ENCODE results near the gene C11orf97.

C11orf97 gene

DNA sequence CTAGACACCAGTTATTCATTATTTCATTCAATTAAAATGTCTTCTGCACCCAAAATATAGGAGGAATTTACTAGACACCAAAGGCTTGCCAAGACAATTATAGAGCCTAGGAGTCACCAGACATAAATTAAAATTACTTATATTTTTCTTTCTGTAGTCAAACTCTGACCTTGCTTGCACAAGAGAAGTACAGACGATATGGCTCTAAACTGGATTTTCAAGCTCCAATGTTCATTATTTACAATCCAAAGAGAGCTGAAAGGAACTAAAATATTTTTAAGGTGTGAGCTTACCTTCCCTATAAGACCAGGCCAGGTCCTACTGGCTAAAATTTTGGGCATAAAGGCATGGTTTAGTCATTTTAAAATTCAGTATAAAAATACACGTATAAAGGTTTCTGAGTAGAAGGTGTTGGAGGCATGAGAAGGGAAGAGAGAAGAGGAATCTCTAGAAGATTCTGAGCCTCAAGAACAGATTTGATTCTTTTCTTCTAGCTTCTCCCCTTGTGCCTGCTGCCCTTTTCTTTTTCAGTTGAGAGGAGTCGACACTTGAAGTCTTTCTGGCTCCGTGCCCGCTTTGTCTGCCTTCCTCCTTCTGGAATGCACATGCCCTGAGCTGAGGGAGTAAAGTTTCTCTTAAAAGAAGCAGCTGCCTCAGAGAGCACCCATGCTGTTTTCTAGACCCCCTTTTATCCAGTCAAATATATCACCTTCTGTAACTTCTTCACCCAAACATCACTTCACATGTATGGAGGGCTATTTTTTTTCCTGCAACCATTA lies 13.5 kb downstream of the C11orf97 start:
- H3K4me3 ChIP-seq (ENCODE audit: low read depth, low read length) = no peak overlapping the region
- TF ChIP-seq, protein P1, sequence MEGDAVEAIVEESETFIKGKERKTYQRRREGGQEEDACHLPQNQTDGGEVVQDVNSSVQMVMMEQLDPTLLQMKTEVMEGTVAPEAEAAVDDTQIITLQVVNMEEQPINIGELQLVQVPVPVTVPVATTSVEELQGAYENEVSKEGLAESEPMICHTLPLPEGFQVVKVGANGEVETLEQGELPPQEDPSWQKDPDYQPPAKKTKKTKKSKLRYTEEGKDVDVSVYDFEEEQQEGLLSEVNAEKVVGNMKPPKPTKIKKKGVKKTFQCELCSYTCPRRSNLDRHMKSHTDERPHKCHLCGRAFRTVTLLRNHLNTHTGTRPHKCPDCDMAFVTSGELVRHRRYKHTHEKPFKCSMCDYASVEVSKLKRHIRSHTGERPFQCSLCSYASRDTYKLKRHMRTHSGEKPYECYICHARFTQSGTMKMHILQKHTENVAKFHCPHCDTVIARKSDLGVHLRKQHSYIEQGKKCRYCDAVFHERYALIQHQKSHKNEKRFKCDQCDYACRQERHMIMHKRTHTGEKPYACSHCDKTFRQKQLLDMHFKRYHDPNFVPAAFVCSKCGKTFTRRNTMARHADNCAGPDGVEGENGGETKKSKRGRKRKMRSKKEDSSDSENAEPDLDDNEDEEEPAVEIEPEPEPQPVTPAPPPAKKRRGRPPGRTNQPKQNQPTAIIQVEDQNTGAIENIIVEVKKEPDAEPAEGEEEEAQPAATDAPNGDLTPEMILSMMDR (IDR thresholded peaks at IDR 0.05; ENCODE audit: low read depth, low read length, missing control alignments) = no peak
- no peak for DNase-seq (ENCODE audit: low read depth)

DNA sequence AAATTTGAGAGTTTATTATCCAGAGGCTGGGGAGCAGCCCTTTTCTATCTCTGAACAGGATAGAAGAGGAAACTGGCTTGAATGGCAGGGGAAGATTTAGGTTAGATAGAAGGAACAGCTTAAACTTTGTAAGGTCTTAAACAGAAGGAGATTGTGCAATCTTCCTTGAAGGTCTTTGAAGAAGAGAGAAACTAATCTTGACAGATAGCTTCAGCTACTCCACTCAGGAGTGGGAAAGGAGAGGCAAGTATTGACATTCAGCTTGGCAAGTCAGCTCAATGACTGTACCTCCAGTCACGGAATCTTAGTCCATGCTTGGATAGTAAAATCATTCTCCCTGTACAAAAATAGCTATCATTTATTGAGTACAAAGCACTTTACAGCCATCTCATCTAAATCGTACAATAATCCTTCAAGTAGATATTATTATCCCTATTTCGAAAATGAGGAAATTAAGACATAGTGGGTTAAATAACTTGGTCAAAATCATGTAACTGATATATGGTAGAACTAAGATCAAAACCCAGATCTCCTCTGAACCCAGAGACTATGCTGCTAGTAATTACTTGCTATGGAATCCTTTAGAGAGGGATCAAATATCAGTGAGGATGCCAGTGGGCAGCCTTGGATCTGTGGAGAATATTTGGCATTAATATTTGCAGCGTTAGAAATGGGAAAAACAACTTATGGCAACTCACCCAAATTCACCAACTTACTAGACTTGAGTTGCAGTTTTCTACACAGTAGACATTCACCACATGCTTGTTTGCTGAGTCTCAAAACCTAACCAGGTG lies 14.6 kb downstream of the C11orf97 start:
- no peak overlapping the region for H3K4me3 ChIP-seq (ENCODE audit: low read depth, low read length)
- TF ChIP-seq, protein P1 (IDR thresholded peaks at IDR 0.05; ENCODE audit: low read depth, low read length, missing control alignments) = no peak
- DNase-seq (ENCODE audit: low read depth) = no peak

GRCh38 chr11:94528551-94528950 lies 16.3 kb downstream of the C11orf97 start:
- DNase-seq (ENCODE audit: low read depth) = no peak
- no peak overlapping the region for H3K4me3 ChIP-seq (ENCODE audit: low read depth, low read length)
- TF ChIP-seq, protein P1 (IDR thresholded peaks at IDR 0.05; ENCODE audit: low read depth, low read length, missing control alignments) = no peak

GRCh38 chr11:94532211-94532610 lies 19.9 kb downstream of the C11orf97 start:
- no peak overlapping the region for H3K4me3 ChIP-seq (ENCODE audit: low read depth, low read length)
- TF ChIP-seq, protein P1 (IDR thresholded peaks at IDR 0.05; ENCODE audit: low read depth, low read length, missing control alignments) = no peak
- DNase-seq (ENCODE audit: low read depth) = no peak

DNA sequence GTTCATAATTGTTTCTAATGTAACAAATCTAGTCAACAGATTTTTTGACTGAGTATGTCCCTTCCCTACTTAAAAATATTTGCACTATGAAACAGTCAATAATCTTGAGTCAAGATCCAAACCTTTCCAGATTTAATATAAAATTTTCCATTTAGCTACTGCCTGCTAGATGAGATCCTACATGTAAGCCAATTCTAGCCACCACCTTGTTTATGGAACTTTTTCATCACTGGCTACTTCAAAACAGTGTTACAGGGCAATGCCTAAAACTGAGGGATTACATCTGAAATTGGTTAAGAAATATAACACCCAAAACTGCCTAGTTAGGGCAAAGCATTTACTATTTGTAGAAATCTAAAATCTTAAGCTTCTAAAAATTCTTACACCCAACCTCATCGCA lies 20.9 kb downstream of the C11orf97 start:
- DNase-seq (ENCODE audit: low read depth) = no peak
- TF ChIP-seq, protein P1 (IDR thresholded peaks at IDR 0.05; ENCODE audit: low read depth, low read length, missing control alignments) = no peak
- no peak overlapping the region for H3K4me3 ChIP-seq (ENCODE audit: low read depth, low read length)

DNA sequence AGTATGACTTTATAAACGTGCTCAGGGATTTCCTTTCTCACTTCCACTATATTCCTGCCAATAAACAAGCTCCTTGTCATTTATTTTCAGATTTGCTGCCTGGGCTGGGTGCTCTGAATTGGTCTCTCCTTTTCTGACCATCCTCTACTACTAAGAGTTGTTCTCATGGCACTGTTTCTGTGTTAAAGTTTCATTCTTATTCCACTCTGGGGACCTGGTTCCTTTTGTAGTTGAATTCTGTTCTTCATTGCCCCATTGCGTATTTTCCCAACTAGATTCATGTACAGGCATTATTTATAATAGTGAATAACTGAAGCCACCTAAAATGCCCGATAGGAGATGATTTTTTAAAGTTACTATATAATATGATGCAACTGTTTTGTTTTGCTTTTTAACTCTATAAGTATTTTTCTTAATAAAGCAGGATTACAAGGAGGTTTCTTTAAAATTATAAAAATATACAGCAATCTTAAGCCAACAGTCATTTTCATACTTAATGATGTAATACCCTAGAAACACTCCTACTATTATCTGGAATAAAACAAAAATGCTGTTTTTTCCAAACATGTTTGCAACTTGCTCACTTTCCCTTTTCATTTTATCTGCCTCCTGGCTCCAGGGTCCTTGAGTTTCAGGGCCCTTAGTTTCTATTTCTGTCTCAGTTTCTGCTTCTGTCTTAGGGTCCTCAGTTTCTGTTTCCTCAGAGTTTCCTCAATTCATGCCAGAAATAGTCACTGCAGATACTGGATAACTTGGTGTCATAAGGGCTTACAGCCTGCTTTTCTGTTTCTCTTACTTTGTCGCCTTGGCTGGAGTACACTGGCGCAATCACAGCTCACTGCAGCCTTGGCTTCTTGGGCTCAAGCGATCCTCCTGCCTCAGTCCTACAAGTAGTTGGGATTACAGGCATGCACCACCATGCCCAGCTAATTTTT lies 21.7 kb downstream of the C11orf97 start:
- TF ChIP-seq, protein P1 (IDR thresholded peaks at IDR 0.05; ENCODE audit: low read depth, low read length, missing control alignments) = no peak
- H3K4me3 ChIP-seq (ENCODE audit: low read depth, low read length) = no peak overlapping the region
- no peak for DNase-seq (ENCODE audit: low read depth)
